ENCODE data around the gene SRSF1. TPM values are rescaled to one million over a fixed set of nuclear protein-coding genes. Genes with fewer than 3 reads are reported as not detected.

The SRSF1 gene
- total and polyA plus RNA-seq, 2 of the 4 experiments (the other 2 are of a cell fraction), result 190 to 357 TPM

GRCh38 chr17:57997085-57997809, 9.8 kb downstream of the SRSF1 start:
- no peak overlapping the region for H2BK5ac ChIP-seq (ENCODE audit: low read depth, low read length, poor library complexity, severe bottlenecking)
- in situ Hi-C loops (cut with MboI; ENCODE audit: low sequenced_read_pairs) (loop anchor here (5.0 kb wide), 1 partner anchor 140 kb away; no protein-coding TSS in a partner anchor), intact Hi-C loops (cut with micrococcal nuclease) (no loop called here), dilution Hi-C loops (cut with HindIII; ENCODE audit: low sequenced_read_pairs, unreplicated experiment) (loop anchor here (25.0 kb wide), 1 partner anchor 135 kb away; the partner anchor contains the start of gene MRPS23)
- H3K18ac ChIP-seq (ENCODE audit: low read depth, low read length), result no peak overlapping the region
- H3K79me1 ChIP-seq (ENCODE audit: low read depth in 1 of 2, low read length in 2 of 2), result peaks cover 3 to 18% of the 10 kb centered on the region in 2 experiments; a peak in 3 of 4 replicates
- WGBS, 2 experiments (ENCODE audit: extremely low coverage in 2 of 2, insufficient read length in 1 of 2), result no CpG with 5 or more reads among the region's 3 CpGs
- ChIA-PET POLR2A (ENCODE audit: unreplicated experiment) (no interaction called here), CTCF (interaction anchor here (1.1 to 2.9 kb wide), 4 partner anchors 48 to 140 kb away, joined by 3 to 24 read pairs (median 5); no protein-coding TSS in a partner anchor)
- no peaks in the 10 kb centered on the region for H3K9me3 ChIP-seq (ENCODE audit: control insufficient read depth, insufficient read depth, low read length)
- peaks cover 23% of the 10 kb centered on the region; the same call in 1 of the 2 replicates for H4K20me1 ChIP-seq (ENCODE audit: insufficient read depth, low read length)
- no peak overlapping the region for H3K56ac ChIP-seq (ENCODE audit: extremely low read depth, insufficient read depth, low read length)
- no peak overlapping the region for H4K5ac ChIP-seq (ENCODE audit: low read depth, low read length)
- H3K4me1 ChIP-seq (ENCODE audit: control insufficient read depth, insufficient read depth, low read length), result peaks cover 2% of the 10 kb centered on the region; the same call in 1 of the 2 replicates
- BruUV-seq (replicated peaks), result no TSS peak
- DNase-seq, result no peak
- no peak for ATAC-seq (ENCODE audit: low read depth)
- no peak overlapping the region for H4K91ac ChIP-seq (ENCODE audit: insufficient read depth, low read depth, low read length)
- no peak overlapping the region for H2BK120ac ChIP-seq (ENCODE audit: low read depth, low read length)
- H3K36me3 ChIP-seq (ENCODE audit: control insufficient read depth, insufficient read depth, low read length), result peaks cover 9% of the 10 kb centered on the region
- no peak overlapping the region for H2BK20ac ChIP-seq (ENCODE audit: low read depth, low read length)
- no peak overlapping the region for H2AK9ac ChIP-seq (replicated peaks; ENCODE audit: low read depth, low read length, poor library complexity)
- H3K4me2 ChIP-seq (ENCODE audit: low read depth, low read length), result no peak overlapping the region
- H2AK5ac ChIP-seq (ENCODE audit: low read depth, low read length), result no peak overlapping the region
- no peaks in the 10 kb centered on the region for H3K9me1 ChIP-seq (ENCODE audit: insufficient read depth, low read length)
- TF ChIP-seq RFX5 (IDR thresholded peaks at IDR 0.05; ENCODE audit: low read depth, low read length), result no peak
- no peak for TF ChIP-seq BHLHE40 (IDR thresholded peaks at IDR 0.05; ENCODE audit: low read depth, low read length)
- peak; percentile 60; the same call in 1 of the 2 replicates for TF ChIP-seq MAFK (IDR thresholded peaks at IDR 0.05; ENCODE audit: low read depth, low read length)
- TF ChIP-seq CHD1 (IDR thresholded peaks at IDR 0.05; ENCODE audit: low read depth, low read length), result no peak
- TF ChIP-seq CEBPB (IDR thresholded peaks at IDR 0.05; ENCODE audit: low read depth, low read length), result no peak
- TF ChIP-seq RAD21 (IDR thresholded peaks at IDR 0.05; ENCODE audit: low read length), result no peak
- no peak overlapping the region for H3K27ac ChIP-seq (ENCODE audit: insufficient read depth, low read length)
- no peak overlapping the region for H3K9ac ChIP-seq (ENCODE audit: low read depth, low read length)
- H4K8ac ChIP-seq (ENCODE audit: low read depth in 2 of 2, low read length in 2 of 2), result no peak overlapping the region; a peak in 1 of 4 replicates
- H2BK15ac ChIP-seq (ENCODE audit: low read depth, low read length), result no peak overlapping the region
- no peak overlapping the region for H2AFZ ChIP-seq (replicated peaks; ENCODE audit: low read length, poor library complexity)
- no peak overlapping the region for H3K23ac ChIP-seq (ENCODE audit: low read depth, low read length)
- no peak overlapping the region for H3K4ac ChIP-seq (ENCODE audit: low read depth, low read length)
- no peak overlapping the region for H3K4me3 ChIP-seq (ENCODE audit: insufficient read depth, low read depth, low read length)
- no peaks in the 10 kb centered on the region for H3K27me3 ChIP-seq (ENCODE audit: control insufficient read depth, insufficient read depth, low read length)
- H3K14ac ChIP-seq (replicated peaks; ENCODE audit: low read depth, low read length), result no peak overlapping the region

All from IMR-90 (cell line).